ENCODE data around the gene ABHD12B. TPM values are rescaled to one million over a fixed set of nuclear protein-coding genes. Genes with fewer than 3 reads are reported as not detected.

Gene ABHD12B
- total RNA-seq, 1 experiment from 2014 or later: 51.0 TPM

DNA sequence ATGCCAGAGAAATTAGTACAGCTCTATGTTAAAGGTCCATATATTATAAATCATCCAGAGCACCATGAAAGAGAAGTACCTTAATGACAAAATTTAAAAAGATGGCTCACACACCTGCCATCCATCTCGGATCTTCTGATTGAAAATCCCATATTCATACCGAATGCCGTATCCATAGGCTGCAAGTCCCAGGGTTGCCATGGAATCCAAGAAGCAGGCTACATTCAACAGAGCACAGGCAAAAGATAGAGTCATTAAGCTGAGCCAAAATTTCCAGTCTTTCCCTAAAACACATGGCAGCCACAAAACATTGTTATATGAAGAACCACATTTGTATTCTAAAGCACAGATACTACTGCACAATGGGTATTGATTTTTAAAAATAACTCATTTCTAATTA, 59.7 kb downstream of the ABHD12B start:
- H3K27ac Mint-ChIP-seq: no peak overlapping the region
- Histone ChIP-seq H2AK5ac (ENCODE audit: insufficient read length, low read length) (no peak overlapping the region), H3K9ac (ENCODE audit: extremely low read depth, insufficient read length, low read length) (no peak overlapping the region), H2BK5ac (ENCODE audit: insufficient read length, low read length) (no peak overlapping the region), H3K27ac (ENCODE audit: insufficient read length, low read depth, low read length) (no peak overlapping the region), H2AFZ (ENCODE audit: low read length) (no peak overlapping the region), H3K23me2 (ENCODE audit: insufficient read length, low read depth, low read length, poor library complexity, severe bottlenecking) (no peaks in the 10 kb centered on the region), H3K23ac (ENCODE audit: insufficient read length, low read depth, low read length) (no peak overlapping the region), H3K9me3 (ENCODE audit: control insufficient read depth, low read depth, low read length) (no peaks in the 10 kb centered on the region), H3T11ph (ENCODE audit: low read length) (no peak overlapping the region), H3K27me3 (ENCODE audit: insufficient read depth, low read length) (no peaks in the 10 kb centered on the region), H3K4me2 (ENCODE audit: insufficient read depth, insufficient read length, low read length) (no peak overlapping the region), H3K79me2 (ENCODE audit: insufficient read depth, low read length) (no peaks in the 10 kb centered on the region), H4K91ac (ENCODE audit: insufficient read length, low read depth, low read length) (no peak overlapping the region), H2BK12ac (ENCODE audit: insufficient read length, low read depth, low read length) (no peak overlapping the region), H4K20me1 (ENCODE audit: control insufficient read depth, insufficient read depth, insufficient read length) (no peaks in the 10 kb centered on the region), H3K14ac (ENCODE audit: insufficient read depth, low read length) (no peak overlapping the region), H3K4ac (ENCODE audit: low read depth, low read length) (no peak overlapping the region), H4K8ac (replicated peaks; ENCODE audit: insufficient read length, low read depth, low read length) (no peak overlapping the region), H2BK120ac (ENCODE audit: low read depth, low read length, poor library complexity, severe bottlenecking) (no peak overlapping the region), H2BK20ac (ENCODE audit: low read depth, low read length, poor library complexity, severe bottlenecking) (no peak overlapping the region), H3K18ac (ENCODE audit: insufficient read length, low read depth, low read length) (no peak overlapping the region), H3K79me1 (ENCODE audit: insufficient read depth, low read depth, low read length, poor library complexity, severe bottlenecking) (no peaks in the 10 kb centered on the region), H4K5ac (ENCODE audit: insufficient read length, low read depth, low read length) (no peak overlapping the region), H2BK15ac (ENCODE audit: low read depth, low read length) (no peak overlapping the region), H3K4me1 (ENCODE audit: insufficient read depth, low read length) (no peaks in the 10 kb centered on the region), H3K56ac (ENCODE audit: insufficient read length, low read depth, low read length) (no peak overlapping the region)
- peaks cover 5 to 39% (median 8%) of the 10 kb centered on the region in 3 experiments; a peak in 5 of 7 replicates for H3K36me3 Mint-ChIP-seq (ENCODE audit: insufficient read depth in 1 of 3, low read depth in 3 of 3)
- no peaks in the 10 kb centered on the region for H3K9me3 Mint-ChIP-seq
- TF ChIP-seq, protein P1, sequence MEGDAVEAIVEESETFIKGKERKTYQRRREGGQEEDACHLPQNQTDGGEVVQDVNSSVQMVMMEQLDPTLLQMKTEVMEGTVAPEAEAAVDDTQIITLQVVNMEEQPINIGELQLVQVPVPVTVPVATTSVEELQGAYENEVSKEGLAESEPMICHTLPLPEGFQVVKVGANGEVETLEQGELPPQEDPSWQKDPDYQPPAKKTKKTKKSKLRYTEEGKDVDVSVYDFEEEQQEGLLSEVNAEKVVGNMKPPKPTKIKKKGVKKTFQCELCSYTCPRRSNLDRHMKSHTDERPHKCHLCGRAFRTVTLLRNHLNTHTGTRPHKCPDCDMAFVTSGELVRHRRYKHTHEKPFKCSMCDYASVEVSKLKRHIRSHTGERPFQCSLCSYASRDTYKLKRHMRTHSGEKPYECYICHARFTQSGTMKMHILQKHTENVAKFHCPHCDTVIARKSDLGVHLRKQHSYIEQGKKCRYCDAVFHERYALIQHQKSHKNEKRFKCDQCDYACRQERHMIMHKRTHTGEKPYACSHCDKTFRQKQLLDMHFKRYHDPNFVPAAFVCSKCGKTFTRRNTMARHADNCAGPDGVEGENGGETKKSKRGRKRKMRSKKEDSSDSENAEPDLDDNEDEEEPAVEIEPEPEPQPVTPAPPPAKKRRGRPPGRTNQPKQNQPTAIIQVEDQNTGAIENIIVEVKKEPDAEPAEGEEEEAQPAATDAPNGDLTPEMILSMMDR (conservative IDR thresholded peaks at IDR 0.05): no peak
- DNase-seq: no peak
- no peak overlapping the region for H3K4me3 Mint-ChIP-seq
- WGBS (ENCODE audit: extremely low coverage, insufficient read length, low lambda C conversion rate): no CpG with 5 or more reads among the region's 3 CpGs
- no peaks in the 10 kb centered on the region for H3K27me3 Mint-ChIP-seq (ENCODE audit: low read depth)
- no peaks in the 10 kb centered on the region for H3K4me1 Mint-ChIP-seq

All from H9 (cell line).